NAMALWA (cell line): ENCODE results near the gene ETV1.

Experiments used
- DNase-seq: peaks from one replicate; pipeline ENCODE4 v3.0.0-alpha.2; 2015; ENCODE audit warnings: low spot score

The ETV1 gene

GRCh38 chr7:13986208-13986607 lies 3.3 kb downstream of the ETV1 start:
- no peak for DNase-seq

GRCh38 chr7:13984831-13985685 lies 4.4 kb downstream of the ETV1 start:
- no peak for DNase-seq

- DNase-seq, result no peak
Observed at GRCh38 chr7:13984061-13984460, 5.4 kb downstream of the ETV1 start.

- DNase-seq, result no peak
Observed at GRCh38 chr7:13982940-13983677, 6.4 kb downstream of the ETV1 start.

GRCh38 chr7:13981070-13981469 lies 8.4 kb downstream of the ETV1 start:
- no peak for DNase-seq

- DNase-seq, result no peak
Observed at GRCh38 chr7:13980474-13980873, 9.0 kb downstream of the ETV1 start.

DNA sequence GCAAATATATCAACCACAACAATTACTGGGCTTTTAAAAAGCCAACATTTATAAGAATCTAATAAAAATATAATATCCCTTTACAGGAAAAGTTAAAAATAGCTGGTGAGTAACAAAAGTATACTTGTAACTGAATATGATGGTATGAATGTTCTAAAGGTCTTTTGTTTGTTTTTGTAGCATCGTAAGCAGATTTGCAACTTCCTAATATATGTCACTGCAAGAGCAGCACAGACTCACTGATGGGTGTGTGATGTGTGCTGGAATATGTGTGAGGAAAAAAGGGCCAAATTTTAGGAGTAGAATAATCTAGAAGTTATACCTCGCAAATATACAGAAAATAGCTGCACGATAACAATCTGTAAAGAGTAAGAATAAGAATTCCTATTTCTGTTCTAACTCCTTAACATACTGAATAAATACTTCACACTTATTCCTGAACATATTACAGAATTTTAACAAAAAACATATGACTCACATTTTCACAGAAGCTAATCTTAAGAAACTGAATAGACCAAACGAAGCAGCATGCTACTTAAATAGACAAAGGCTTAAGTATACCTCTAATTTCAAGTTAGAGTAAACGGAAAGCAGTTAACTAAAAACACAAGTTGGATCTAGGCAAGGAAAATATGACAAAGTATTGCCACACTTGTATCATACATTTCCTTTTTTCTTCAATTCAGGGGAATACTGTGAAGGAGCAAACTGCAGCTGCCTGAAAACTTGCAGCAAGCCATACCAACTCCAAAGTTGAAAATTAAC lies 9.6 kb downstream of the ETV1 start:
- no peak for DNase-seq

DNA sequence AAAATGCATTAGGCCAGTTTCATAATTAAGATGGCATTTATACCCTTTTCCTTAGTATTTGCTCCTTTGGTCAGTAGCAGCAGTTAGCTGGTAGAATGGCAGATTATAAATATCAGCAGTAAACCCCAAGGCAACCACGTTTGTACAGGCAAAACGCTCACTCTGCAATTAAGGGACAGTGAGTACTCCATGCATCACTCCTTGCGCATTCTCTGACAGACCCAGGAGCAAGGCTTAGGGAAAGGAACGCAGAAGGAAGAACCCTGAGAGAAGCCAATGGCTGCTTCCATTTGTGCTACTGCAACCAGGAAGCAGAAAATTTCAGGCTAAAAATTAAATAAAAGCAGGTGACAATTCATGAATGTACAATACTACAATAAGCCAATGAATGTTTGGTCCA lies 12.9 kb downstream of the ETV1 start:
- DNase-seq, result no peak

DNA sequence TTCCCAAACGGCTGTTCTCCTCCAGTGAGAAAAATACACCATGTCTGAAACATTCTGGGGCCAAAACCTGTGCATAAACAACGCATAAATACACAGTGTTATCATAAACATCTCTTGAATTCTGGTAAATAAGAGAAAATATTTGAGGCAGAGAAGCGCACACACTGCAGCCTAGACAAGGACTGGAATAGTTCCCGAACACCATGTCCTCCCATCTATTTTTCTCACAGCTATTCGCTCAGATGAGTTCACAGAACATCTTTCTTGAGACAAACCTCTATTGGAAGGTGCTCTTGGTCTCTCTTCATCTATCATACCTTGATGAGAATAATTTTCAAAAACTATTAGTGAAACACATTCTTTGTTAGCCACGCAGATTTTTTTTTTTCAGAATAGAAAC lies 24.4 kb downstream of the ETV1 start:
- DNase-seq, result no peak

- DNase-seq, result no peak
Observed at GRCh38 chr7:13963925-13964324, 25.5 kb downstream of the ETV1 start.

GRCh38 chr7:13955494-13955893 lies 34.0 kb downstream of the ETV1 start:
- no peak for DNase-seq

DNA sequence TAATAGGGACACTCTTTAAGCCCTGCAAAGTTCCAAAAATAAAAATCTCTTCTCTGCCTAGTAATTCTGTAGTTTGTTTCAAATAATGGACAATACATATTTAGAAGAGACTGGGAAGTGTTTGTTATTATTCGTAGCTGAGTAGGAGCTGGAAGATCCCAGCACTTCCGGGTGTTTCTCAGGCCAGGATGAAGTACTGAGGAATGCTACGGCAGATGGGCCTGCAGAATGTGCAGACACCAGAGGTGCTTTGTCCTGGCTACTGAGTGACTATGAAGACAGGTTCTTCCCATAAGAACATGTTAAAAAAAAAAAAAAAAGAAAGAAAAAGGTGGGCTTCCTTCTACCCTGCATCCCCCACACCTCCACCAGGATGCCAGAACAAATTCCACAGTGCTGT lies 36.1 kb downstream of the ETV1 start:
- DNase-seq, result no peak

GRCh38 chr7:13952921-13953320 lies 36.5 kb downstream of the ETV1 start:
- DNase-seq, result no peak

- DNase-seq, result no peak
Observed at GRCh38 chr7:13949939-13950338, 39.5 kb downstream of the ETV1 start.

- no peak for DNase-seq
Observed at GRCh38 chr7:13949445-13949844, 40.0 kb downstream of the ETV1 start.

GRCh38 chr7:13948019-13948801 lies 41.3 kb downstream of the ETV1 start:
- no peak for DNase-seq

DNA sequence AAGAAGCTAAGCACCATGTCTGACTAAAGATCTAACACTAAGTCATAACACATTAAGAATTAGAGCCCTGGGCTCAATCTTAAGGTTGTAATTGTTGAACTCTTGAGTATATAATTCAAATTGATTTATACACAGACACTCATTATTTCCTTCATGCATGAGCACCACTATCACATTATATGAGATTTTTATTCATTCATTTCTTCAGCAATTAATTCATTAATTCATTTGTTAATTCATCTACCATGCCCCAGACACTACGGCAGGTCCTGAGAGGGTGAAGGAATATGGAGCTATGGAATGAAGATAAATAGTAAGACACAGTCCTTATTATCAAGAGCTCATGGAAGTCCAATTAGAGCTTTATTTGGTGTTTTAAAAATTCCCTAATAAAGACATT lies 41.9 kb downstream of the ETV1 start:
- DNase-seq, result no peak

DNA sequence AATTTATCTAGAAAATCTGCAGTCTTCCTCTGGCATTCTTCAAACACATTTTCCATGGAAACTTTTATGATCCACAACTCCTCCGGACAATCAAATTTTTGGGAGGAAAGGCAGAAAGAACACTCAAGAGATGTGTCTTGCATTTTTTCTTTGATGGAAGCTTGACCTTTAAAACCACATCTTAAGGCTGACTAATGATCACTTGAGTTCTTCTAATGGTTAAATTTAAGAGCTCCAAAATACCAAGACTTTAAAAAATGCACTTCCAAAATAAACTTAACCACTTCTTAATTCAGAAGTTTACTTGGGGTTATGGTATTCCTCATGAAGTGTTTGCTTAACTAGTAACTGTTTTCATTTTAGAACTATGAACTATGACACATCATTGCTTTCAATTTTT lies 43.3 kb downstream of the ETV1 start:
- DNase-seq, result no peak

DNA sequence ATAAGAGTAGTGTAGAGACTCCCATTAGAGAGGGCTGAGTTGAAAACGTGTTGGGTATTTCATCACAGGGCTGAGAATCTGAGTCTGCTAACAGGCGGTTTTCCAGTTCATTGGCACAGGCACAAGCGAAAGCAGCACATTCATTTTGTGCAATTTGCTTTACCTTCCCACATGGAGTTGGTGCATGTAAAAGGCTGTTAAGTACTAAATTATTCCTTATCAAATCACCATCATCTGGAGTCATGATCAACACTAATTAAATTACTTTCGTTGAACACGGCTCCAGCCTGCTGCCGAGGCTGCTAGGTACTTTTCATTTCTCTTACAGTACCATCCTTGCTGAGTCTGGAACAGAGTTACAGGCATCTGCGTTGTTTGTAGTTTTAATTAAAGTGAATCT lies 43.8 kb downstream of the ETV1 start:
- DNase-seq, result no peak

- no peak for DNase-seq
Observed at GRCh38 chr7:13933536-13933935, 55.9 kb downstream of the ETV1 start.

DNA sequence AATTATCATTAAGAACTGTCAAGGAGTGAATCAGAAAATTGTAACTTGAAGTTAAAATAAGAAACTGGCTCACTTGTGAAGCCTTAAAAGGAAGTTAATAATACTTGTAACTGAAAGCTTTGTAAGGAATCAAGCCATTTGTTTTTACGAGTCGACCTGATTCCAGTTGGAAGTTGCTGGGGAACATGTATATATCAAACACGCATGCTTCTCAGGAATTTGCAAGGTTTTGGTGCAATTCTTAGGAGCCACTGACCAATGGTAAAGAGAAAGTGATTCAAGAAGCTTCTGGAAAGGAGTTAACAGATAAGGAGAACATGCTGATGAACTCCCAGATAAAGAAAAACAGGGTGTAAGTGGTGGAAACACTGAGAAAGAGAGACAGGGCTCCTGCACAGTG lies 56.4 kb downstream of the ETV1 start:
- no peak for DNase-seq

DNA sequence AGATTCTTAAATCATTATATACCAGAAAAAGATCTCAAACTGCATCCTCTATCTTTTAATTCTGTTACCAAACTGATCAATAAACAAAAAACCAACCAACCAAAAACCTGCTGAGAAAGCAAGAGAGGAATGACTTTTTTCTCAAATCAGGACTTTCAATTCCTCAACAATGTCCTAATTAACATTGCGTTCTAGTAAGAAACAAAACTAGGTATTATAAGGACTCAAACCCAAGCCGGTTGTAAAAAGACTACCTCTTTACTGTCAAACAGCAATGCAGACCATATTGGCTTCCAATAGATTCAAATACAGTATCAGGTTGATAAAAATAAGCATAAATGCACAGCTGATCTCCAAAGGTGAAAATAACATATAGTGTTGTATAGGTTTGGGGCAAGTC lies 57.3 kb downstream of the ETV1 start:
- DNase-seq, result no peak
